Esophagus squamous epithelium (tissue), 5 donors: ENCODE results near the gene BANP. TPM values are rescaled to one million over a fixed set of nuclear protein-coding genes. Genes with fewer than 3 reads are reported as not detected.
A peak's percentile ranks its signal among the peaks of the same experiment; 100 is the strongest.

Experiments used
- DNase-seq: peaks from one replicate; lab custom pipeline; 2025; lab: John Stamatoyannopoulos, UW
- H3K27ac ChIP-seq, 4 donors: fragments of 200-600 bp; sonication (generic); one replicate each; pipeline ENCODE4 v1.5.1; 2016 to 2019; ENCODE audit warnings: mild to moderate bottlenecking in 1 of 4
- H3K27me3 ChIP-seq, 4 donors: fragments of 200-600 bp; sonication (generic); 1 replicate in 3 of 4; 2 replicates in 1 of 4; pipeline versions ENCODE4 v1.5.1 to v1.6.0; 2017 to 2021; ENCODE audit warnings: antibody characterized with exemption in 1 of 4
- H3K36me3 ChIP-seq, 3 donors: fragments of 200-600 bp; sonication (generic); one replicate each; pipeline ENCODE4 v1.5.1; 2016 to 2019
- H3K4me1 ChIP-seq, 3 donors: fragments of 200-600 bp; sonication (generic); one replicate each; pipeline ENCODE4 v1.5.1; 2017 to 2019
- H3K4me3 ChIP-seq, 4 donors: fragments of 200-600 bp; sonication (generic); 1 replicate in 3 of 4; 2 replicates in 1 of 4; pipeline ENCODE4 v1.5.1; 2016 to 2019; ENCODE audit warnings: mild to moderate bottlenecking in 2 of 4, moderate library complexity in 1 of 4
- H3K9me3 ChIP-seq, 3 donors: fragments of 200-600 bp; sonication (generic); one replicate each; pipeline ENCODE4 v1.5.1; 2016 to 2019
- POLR2A ChIP-seq, 4 donors: fragments of 450-650 bp; IDR thresholded peaks; one replicate each; pipeline ENCODE4 v1.6.1; 2017; ENCODE audit warnings: antibody characterized with exemption in 4 of 4, mild to moderate bottlenecking in 4 of 4, moderate library complexity in 3 of 4
- WGBS, 2 donors: methylation state at CpG; one replicate each; pipeline ENCODE4 v1.1.5; 2018; 5-methylcytosine and 5-hydroxymethylcytosine counted together
- intact Hi-C: fragments of 100-400 bp; cut with DNase I; formaldehyde crosslinking; loops from one replicate; pipeline ENCODE4 v1.15.0; 2022
- total RNA-seq, 4 donors: library from RNA; depleted of rRNA; stranded (reverse); fragments of >200 nt; gene quantifications; one replicate each; pipeline ENCODE4 v1.1.0, GENCODE V29; 2016
- TF ChIP-seq, protein P1 (sequence below), 6 experiments: fragments of 450-650 bp in 4 of 6; fragments of 200-600 bp in 2 of 6; sonication (generic) in 2 of 6; IDR thresholded peaks; one replicate each; pipeline ENCODE4 v1.5.1; 2016 to 2019; ENCODE audit warnings: antibody characterized with exemption in 6 of 6, mild to moderate bottlenecking in 4 of 6, moderate library complexity in 4 of 6
- donor health status: DM: yes; HTN: yes; CAD: no.

The BANP gene
- total RNA-seq, 4 donors from 2014 or later: 13.8 to 19.9 (median 14.1) TPM

DNA sequence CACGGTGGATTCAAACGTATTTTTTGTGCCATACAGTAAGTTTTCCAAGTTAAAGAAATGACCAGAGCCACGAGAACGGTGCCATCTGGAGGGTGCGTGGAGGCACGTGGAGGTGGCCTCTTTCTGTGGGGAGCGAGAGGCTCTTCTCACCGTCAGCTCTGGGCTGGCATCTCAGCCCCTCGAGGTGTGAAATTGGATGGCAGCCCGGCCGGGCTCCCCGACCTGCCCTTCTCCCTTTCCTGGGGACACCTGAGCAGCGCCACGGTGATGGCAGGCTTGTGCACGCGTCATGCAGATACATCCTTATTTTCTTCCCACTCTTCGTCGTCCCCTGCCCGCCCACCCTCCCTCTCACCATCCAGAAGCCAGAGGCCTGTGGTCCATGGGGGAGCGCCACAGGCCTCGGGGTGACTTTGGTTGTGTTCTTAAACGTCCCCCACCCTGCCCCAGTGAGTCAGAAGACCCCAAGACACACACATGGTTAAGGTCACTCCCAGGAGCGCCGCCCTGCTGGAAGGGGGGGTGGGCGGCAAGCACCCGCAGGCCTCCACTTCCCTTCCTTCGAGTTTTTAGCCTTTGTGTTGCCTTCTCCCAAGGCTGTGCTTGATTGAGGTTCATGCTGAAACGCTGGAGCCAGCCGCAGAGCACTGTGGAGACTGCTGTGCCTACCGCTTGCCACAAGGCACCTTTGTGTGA is 109.4 kb downstream of the BANP start:
- peaks cover 0 to 25% (median 7%) of the 10 kb centered on the region in 3 donors for H3K4me1 ChIP-seq
- no peaks in the 10 kb centered on the region for H3K9me3 ChIP-seq
- H3K36me3 ChIP-seq: peaks cover 0 to 80% (median 0%) of the 10 kb centered on the region in 3 donors
- intact Hi-C loops: no loop called here
- WGBS, 2 donors: 88 to 91% methylated on average over 14 to 18 of the region's 30 CpGs
- TF ChIP-seq, protein P1, sequence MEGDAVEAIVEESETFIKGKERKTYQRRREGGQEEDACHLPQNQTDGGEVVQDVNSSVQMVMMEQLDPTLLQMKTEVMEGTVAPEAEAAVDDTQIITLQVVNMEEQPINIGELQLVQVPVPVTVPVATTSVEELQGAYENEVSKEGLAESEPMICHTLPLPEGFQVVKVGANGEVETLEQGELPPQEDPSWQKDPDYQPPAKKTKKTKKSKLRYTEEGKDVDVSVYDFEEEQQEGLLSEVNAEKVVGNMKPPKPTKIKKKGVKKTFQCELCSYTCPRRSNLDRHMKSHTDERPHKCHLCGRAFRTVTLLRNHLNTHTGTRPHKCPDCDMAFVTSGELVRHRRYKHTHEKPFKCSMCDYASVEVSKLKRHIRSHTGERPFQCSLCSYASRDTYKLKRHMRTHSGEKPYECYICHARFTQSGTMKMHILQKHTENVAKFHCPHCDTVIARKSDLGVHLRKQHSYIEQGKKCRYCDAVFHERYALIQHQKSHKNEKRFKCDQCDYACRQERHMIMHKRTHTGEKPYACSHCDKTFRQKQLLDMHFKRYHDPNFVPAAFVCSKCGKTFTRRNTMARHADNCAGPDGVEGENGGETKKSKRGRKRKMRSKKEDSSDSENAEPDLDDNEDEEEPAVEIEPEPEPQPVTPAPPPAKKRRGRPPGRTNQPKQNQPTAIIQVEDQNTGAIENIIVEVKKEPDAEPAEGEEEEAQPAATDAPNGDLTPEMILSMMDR (IDR thresholded peaks at IDR 0.05): no peak
- no peak for TF ChIP-seq POLR2A (IDR thresholded peaks at IDR 0.05)
- H3K27ac ChIP-seq: no peak overlapping the region
- H3K27me3 ChIP-seq: no peaks in the 10 kb centered on the region
- no peak overlapping the region for H3K4me3 ChIP-seq
- DNase-seq: no peak

DNA sequence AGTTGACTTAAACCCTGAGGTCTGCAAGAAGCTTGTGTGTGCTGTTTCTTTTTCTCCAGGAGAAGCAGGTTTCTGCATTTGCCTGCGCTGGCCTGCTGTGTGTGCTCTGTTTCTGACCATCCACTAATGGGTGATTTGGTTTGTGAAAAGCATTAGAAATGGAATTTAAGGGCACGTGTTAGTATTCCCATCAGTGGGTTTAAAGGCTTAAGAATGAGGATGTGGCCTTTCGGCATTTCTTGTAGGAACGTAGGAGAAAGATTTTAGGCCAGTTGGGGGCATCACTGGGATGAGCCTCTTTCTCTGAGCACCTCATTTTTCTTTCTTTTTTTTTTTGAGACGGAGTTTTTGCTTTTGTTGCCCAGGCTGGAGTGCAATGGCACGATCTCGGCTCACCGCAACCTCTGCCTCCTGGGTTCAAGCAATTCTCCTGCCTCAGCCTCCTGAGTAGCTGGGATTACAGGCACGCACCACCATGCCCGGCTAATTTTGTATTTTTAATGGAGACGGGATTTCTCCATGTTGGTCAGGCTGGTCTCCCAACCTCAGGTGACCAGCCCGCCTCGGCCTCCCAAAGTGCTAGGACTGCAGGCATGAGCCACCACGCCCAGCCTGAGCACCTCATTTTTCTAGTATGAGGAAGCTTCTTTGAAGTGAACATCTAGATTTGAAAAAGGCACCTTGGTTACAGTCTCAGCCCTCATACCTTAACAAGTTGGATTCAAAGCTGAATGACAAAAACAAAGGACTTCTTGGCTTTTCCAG is 110.3 kb downstream of the BANP start:
- Histone ChIP-seq H3K4me1 (peaks cover 0 to 25% (median 7%) of the 10 kb centered on the region in 3 donors), H3K36me3 (peaks cover 0 to 89% (median 0%) of the 10 kb centered on the region in 3 donors), H3K27me3 (no peaks in the 10 kb centered on the region), H3K27ac (peak overlapping the region in 1 of 4 donors; percentile 71), H3K9me3 (no peaks in the 10 kb centered on the region), H3K4me3 (no peak overlapping the region)
- 90 to 93% methylated on average over 10 to 12 of the region's 14 CpGs for WGBS, 2 donors
- TF ChIP-seq, protein P1 (IDR thresholded peaks at IDR 0.05): no peak
- TF ChIP-seq POLR2A (IDR thresholded peaks at IDR 0.05): no peak
- intact Hi-C loops: no loop called here
- no peak for DNase-seq

DNA sequence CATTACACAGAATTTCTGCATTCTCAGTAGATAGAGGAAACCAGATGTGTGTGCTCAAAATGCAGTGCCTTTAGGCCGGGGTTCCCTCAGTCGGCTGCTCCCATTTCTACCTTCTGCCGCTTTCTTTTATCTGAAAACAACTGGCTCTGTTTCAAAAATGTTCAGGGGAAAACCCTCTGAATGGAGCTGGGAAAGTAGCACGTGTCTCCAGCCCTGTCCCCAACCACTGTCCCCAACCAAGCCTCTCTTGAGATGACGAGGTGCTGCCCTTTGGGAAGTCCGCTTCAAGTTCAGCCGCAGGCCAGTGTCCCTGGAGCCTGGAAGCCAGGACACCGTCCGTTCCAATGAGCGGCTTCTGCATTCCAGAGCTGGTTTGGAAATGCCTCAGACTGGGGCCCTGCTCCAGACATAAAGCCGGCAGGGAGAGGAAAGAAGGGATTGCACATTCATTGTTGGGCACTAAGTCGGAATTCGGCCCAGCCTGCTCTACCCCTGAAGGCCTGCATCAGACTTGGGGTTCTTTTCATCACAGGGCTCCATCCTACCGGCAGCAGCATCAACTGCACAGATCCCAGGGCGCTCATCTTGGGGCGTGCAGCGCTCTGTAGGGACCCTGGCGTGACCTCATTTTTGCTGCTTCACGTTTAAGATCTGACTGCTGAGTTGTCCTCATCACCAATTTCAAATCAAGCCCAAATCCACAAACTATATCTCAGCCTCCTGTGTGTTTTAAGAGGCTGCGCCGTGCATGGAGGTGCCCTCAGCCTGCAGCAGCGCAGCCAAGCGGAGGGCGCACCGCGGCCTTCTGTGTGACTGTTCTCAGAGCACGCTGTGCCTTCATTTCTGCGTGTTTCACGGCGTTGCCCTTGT is 111.3 kb downstream of the BANP start:
- H3K9me3 ChIP-seq: no peaks in the 10 kb centered on the region
- peaks cover 0 to 90% (median 0%) of the 10 kb centered on the region in 3 donors for H3K36me3 ChIP-seq
- no peak overlapping the region for H3K4me3 ChIP-seq
- WGBS, 2 donors: 73 to 78% methylated on average over 21 to 26 of the region's 30 CpGs
- DNase-seq: no peak
- intact Hi-C loops: no loop called here
- H3K27ac ChIP-seq: peak overlapping the region in 2 of 4 donors; percentile 67 to 71
- TF ChIP-seq, protein P1 (IDR thresholded peaks at IDR 0.05): no peak
- TF ChIP-seq POLR2A (IDR thresholded peaks at IDR 0.05): no peak
- H3K4me1 ChIP-seq: peaks cover 0 to 25% (median 7%) of the 10 kb centered on the region in 3 donors
- no peaks in the 10 kb centered on the region for H3K27me3 ChIP-seq

DNA sequence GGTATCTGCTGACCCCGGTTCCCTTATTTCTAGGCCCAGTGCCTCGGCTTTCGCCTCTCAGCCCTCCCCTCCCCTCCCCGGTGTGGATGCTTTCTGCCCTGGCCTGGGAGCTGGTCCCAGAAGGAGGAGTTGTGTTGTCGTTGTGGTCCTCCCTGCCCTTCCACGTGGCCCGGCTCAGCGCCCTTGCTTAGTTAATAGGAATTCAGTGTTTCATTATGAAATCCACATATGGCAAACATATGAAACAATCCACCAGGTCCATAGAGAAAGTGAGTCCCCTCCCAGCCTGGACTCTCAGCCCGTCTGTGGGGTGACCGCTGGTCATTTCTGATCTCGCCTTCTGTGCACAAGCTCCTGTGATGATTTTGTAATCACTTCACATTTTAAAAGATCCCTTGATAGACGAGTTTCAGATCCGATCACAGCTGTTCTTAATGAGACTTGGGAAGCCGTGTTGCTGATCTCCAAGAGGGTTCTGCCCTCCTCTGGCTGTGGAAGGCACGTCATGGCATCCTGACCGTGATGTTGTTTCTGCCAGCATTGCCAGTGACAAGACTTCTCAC is 112.1 kb downstream of the BANP start:
- Histone ChIP-seq H3K4me1 (peaks cover 0 to 25% (median 7%) of the 10 kb centered on the region in 3 donors), H3K27ac (peak overlapping the region in 2 of 4 donors; percentile 67 to 71), H3K4me3 (no peak overlapping the region), H3K27me3 (no peaks in the 10 kb centered on the region), H3K36me3 (peaks cover 0 to 91% (median 0%) of the 10 kb centered on the region in 3 donors), H3K9me3 (no peaks in the 10 kb centered on the region)
- intact Hi-C loops: no loop called here
- WGBS, 2 donors: 74 to 91% methylated on average over 15 to 16 of the region's 16 CpGs
- TF ChIP-seq, protein P1 (IDR thresholded peaks at IDR 0.05): no peak
- no peak for TF ChIP-seq POLR2A (IDR thresholded peaks at IDR 0.05)
- no peak for DNase-seq
